ENCODE data around the gene HBE1.
"Not testable (repeated sequence)": the region's sequence is repeated elsewhere in the genome, so short reads cannot be mapped to it uniquely, and the experiment has no call there.

- TF ChIP-seq CTCF, POLR2A (IDR thresholded peaks at IDR 0.05): not testable (repeated sequence)
Observed at GRCh38 chr11:5254023-5254422, 15.7 kb downstream of the HBE1 start.

All from testis (tissue), 2 donors.